Astrocyte (in vitro differentiated cells and primary cell): ENCODE measurements around the gene VSTM5.

ENCODE experiments used
- EZH2 ChIP-seq: IDR thresholded peaks from 2 replicates; pipeline ENCODE4 v1.6.1; 2012; ENCODE audit warnings: mild to moderate bottlenecking, low read length, inconsistent platforms; ENCODE audit not compliant: insufficient read depth
- TF ChIP-seq, protein P1 (sequence below): IDR thresholded peaks from 2 replicates; pipeline ENCODE4 v1.5.1; 2011; ENCODE audit warnings: low read depth, mild to moderate bottlenecking, inconsistent platforms, low read length, moderate library complexity; ENCODE audit not compliant: insufficient read depth

DNA sequence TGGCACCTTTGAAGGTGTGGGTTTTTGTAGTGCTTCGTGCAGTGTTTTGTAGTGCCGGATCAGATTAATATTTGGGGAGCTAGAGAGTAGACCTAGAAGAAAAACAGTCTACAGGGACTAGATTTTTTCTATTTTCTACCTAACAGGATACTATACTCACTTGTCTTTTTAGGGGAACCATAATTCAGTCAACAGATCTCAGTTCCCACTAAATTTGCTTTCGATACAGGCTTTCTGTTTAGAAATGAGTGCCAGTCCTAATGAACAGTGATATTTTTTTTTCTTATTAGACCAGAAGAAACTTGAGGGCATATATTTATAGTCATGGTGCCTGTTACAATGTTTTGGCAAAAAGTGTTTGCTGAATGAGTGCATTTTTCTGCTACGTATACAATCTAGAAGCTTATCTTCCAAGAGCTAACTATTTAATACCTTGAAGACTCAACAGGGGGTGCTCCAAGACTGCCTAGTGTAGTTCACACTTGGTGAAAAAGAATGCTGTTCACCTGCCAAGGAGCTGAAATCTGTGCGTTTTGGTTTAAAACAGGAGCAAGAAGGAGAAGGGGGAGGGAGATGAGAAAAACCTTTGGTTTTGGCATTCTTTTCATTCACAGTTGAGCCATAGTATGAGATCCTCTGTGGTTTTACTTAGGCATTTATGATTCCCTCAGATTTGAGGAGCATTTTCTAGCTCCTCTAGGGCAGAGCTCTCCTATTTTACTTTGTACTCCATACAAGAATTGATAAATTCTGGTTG, 44.9 kb upstream of the VSTM5 start:
- TF ChIP-seq, protein P1, sequence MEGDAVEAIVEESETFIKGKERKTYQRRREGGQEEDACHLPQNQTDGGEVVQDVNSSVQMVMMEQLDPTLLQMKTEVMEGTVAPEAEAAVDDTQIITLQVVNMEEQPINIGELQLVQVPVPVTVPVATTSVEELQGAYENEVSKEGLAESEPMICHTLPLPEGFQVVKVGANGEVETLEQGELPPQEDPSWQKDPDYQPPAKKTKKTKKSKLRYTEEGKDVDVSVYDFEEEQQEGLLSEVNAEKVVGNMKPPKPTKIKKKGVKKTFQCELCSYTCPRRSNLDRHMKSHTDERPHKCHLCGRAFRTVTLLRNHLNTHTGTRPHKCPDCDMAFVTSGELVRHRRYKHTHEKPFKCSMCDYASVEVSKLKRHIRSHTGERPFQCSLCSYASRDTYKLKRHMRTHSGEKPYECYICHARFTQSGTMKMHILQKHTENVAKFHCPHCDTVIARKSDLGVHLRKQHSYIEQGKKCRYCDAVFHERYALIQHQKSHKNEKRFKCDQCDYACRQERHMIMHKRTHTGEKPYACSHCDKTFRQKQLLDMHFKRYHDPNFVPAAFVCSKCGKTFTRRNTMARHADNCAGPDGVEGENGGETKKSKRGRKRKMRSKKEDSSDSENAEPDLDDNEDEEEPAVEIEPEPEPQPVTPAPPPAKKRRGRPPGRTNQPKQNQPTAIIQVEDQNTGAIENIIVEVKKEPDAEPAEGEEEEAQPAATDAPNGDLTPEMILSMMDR: peak; percentile 81
- TF ChIP-seq EZH2: no peak
